A375 (cell line): ENCODE data around the gene KLHDC2. TPM values are rescaled to one million over a fixed set of nuclear protein-coding genes. Genes with fewer than 3 reads are reported as not detected.

ENCODE experiments used
- total RNA-seq: library from RNA; depleted of rRNA; stranded (reverse); fragments of >200 nt; shearing (Covaris generic); gene quantifications from 2 replicates; pipeline ENCODE4 v1.2.3, GENCODE V29; 2014; rRNA removed

Gene KLHDC2
- 44.6 and 46.9 TPM in 2 replicates for total RNA-seq

GRCh38 chr14:49767571-49768300 is at the start of gene KLHDC2:
TSS of gene KLHDC2 (plus strand) at chr14:49768153. CDS start at chr14:49768469, 316 bp downstream.

Other genes with a start within 250 kb of the KLHDC2 start
- gene RPS29, start 181.8 kb upstream of the KLHDC2 start, total RNA-seq = 1,204 and 1,314 TPM in 2 replicates
- 23.2 and 25.0 TPM in 2 replicates for gene LRR1, start 169.2 kb upstream of the KLHDC2 start, total RNA-seq
- 290 and 329 TPM in 2 replicates for gene RPL36AL, start 147.5 kb upstream of the KLHDC2 start, total RNA-seq
- gene MGAT2, start 147.4 kb upstream of the KLHDC2 start, total RNA-seq = 26.9 and 27.3 TPM in 2 replicates
- gene DNAAF2, start 132.9 kb upstream of the KLHDC2 start, total RNA-seq = 12.9 and 17.6 TPM in 2 replicates
- gene POLE2, start 79.9 kb upstream of the KLHDC2 start, total RNA-seq = 11.4 and 13.8 TPM in 2 replicates
- gene KLHDC1, start 75.0 kb upstream of the KLHDC2 start, total RNA-seq = 0.68 and 0.80 TPM in 2 replicates
- gene NEMF, start 84.6 kb downstream of the KLHDC2 start, total RNA-seq = 32.3 and 35.5 TPM in 2 replicates
- 37.2 and 40.3 TPM in 2 replicates for gene ARF6, start 124.9 kb downstream of the KLHDC2 start, total RNA-seq